ENCODE data around the gene L1TD1.

GRCh38 chr1:62177621-62178020 lies 17.0 kb upstream of the L1TD1 start:
- TF ChIP-seq CTCF (IDR thresholded peaks at IDR 0.05) (no peak), POLR2A (IDR thresholded peaks at IDR 0.05) (no peak)

Data from adrenal gland (tissue), 5 donors.